Tibial nerve (tissue), 4 donors: Measurements from ENCODE around the gene VSIG1. TPM values are rescaled to one million over a fixed set of nuclear protein-coding genes. Genes with fewer than 3 reads are reported as not detected.
A peak's percentile ranks its signal among the peaks of the same experiment; 100 is the strongest.

Source experiments
- DNase-seq, 2 donors: peaks; one replicate each; pipeline ENCODE4 v3.0.0-alpha.2; 2019; ENCODE audit warnings: low spot score in 2 of 2
- H3K27ac ChIP-seq, 4 donors: fragments of 200-600 bp; sonication (generic) in 3 of 4; one replicate each; pipeline ENCODE4 v1.5.1; 2017 to 2019; ENCODE audit warnings: mild to moderate bottlenecking in 1 of 4
- H3K27me3 ChIP-seq, 2 donors: fragments of 200-600 bp; sonication (generic) in 1 of 2; one replicate each; pipeline versions ENCODE4 v1.5.1 to v1.6.0; 2017 to 2019
- H3K36me3 ChIP-seq, 3 donors: fragments of 200-600 bp; sonication (generic); one replicate each; pipeline ENCODE4 v1.5.1; 2018 to 2019
- H3K4me1 ChIP-seq, 4 donors: fragments of 200-600 bp; sonication (generic) in 3 of 4; one replicate each; pipeline ENCODE4 v1.5.1; 2017 to 2019
- H3K4me3 ChIP-seq, 4 donors: fragments of 200-600 bp; sonication (generic) in 3 of 4; one replicate each; pipeline ENCODE4 v1.5.1; 2017 to 2019; ENCODE audit warnings: mild to moderate bottlenecking in 1 of 4, moderate library complexity in 1 of 4
- H3K9me3 ChIP-seq, 4 donors: fragments of 200-600 bp; sonication (generic) in 3 of 4; one replicate each; pipeline ENCODE4 v1.5.1; 2017 to 2019
- CTCF ChIP-seq, 5 experiments: fragments of 200-600 bp in 3 of 5; fragments of 450-650 bp in 2 of 5; sonication (generic) in 3 of 5; IDR thresholded peaks; one replicate each; pipeline ENCODE4 v1.5.1; 2016 to 2019; ENCODE audit warnings: antibody characterized with exemption in 5 of 5, mild to moderate bottlenecking in 3 of 5, moderate library complexity in 2 of 5
- EP300 ChIP-seq, 2 donors: sonication (generic); formaldehyde crosslinking; IDR thresholded peaks; one replicate each; pipeline ENCODE4 v1.6.1; 2017; ENCODE audit warnings: antibody characterized with exemption in 2 of 2, mild to moderate bottlenecking in 1 of 2
- POLR2A ChIP-seq, 2 donors: fragments of 450-650 bp; IDR thresholded peaks; one replicate each; pipeline ENCODE4 v1.6.1; 2017; ENCODE audit warnings: antibody characterized with exemption in 2 of 2, mild to moderate bottlenecking in 2 of 2, moderate library complexity in 2 of 2
- WGBS, 2 donors: methylation state at CpG; one replicate each; pipeline ENCODE4 v1.1.5; 2018; 5-methylcytosine and 5-hydroxymethylcytosine counted together
- total RNA-seq, 4 donors: library from RNA; depleted of rRNA; stranded (reverse); fragments of >200 nt; gene quantifications; one replicate each; pipeline ENCODE4 v1.1.0, GENCODE V29; 2016

VSIG1 gene
- total RNA-seq, 4 donors from 2014 or later, result 0.30 TPM; not detected in 3

GRCh38 chrX:108019382-108019875 lies 25.4 kb upstream of the VSIG1 start:
- WGBS, 2 donors, result 53% methylated on average over 3 of the region's 3 CpGs; no CpG with 5 or more reads in 1 of the 2 donors
- H3K4me1 ChIP-seq, result no peaks in the 10 kb centered on the region
- H3K27ac ChIP-seq, result no peak overlapping the region
- peaks cover 0 to 3% of the 10 kb centered on the region in 2 donors for H3K27me3 ChIP-seq
- H3K36me3 ChIP-seq, result no peaks in the 10 kb centered on the region
- no peak for DNase-seq
- no peak overlapping the region for H3K4me3 ChIP-seq
- H3K9me3 ChIP-seq, result no peaks in the 10 kb centered on the region
- TF ChIP-seq EP300 (IDR thresholded peaks at IDR 0.05) (no peak), POLR2A (IDR thresholded peaks at IDR 0.05) (no peak), CTCF (IDR thresholded peaks at IDR 0.05) (no peak)

- Histone ChIP-seq H3K27me3 (peaks cover 0 to 7% of the 10 kb centered on the region in 2 donors), H3K27ac (no peak overlapping the region), H3K9me3 (no peaks in the 10 kb centered on the region), H3K36me3 (no peaks in the 10 kb centered on the region), H3K4me1 (no peaks in the 10 kb centered on the region), H3K4me3 (no peak overlapping the region)
- DNase-seq, result no peak
- 26 to 40% methylated on average over 2 of the region's 2 CpGs for WGBS, 2 donors
- TF ChIP-seq CTCF (IDR thresholded peaks at IDR 0.05), result peak in 3 of 5 experiments; percentile 22 to 31 (median 22)
- TF ChIP-seq EP300 (IDR thresholded peaks at IDR 0.05), result no peak
These were observed 24.2 kb upstream of the VSIG1 start for GRCh38 chrX:108020631-108021030.

- H3K36me3 ChIP-seq, result no peaks in the 10 kb centered on the region
- no peak overlapping the region for H3K27ac ChIP-seq
- peaks cover 0 to 11% of the 10 kb centered on the region in 2 donors for H3K27me3 ChIP-seq
- 62 to 83% methylated on average over 1 of the region's 1 CpG for WGBS, 2 donors
- H3K9me3 ChIP-seq, result no peaks in the 10 kb centered on the region
- TF ChIP-seq EP300 (IDR thresholded peaks at IDR 0.05) (no peak), CTCF (IDR thresholded peaks at IDR 0.05) (no peak), POLR2A (IDR thresholded peaks at IDR 0.05) (no peak)
- DNase-seq, result no peak
- no peak overlapping the region for H3K4me3 ChIP-seq
- H3K4me1 ChIP-seq, result no peaks in the 10 kb centered on the region
These were observed 22.3 kb upstream of the VSIG1 start for GRCh38 chrX:108022491-108023089.

GRCh38 chrX:108025376-108025775 lies 19.5 kb upstream of the VSIG1 start:
- Histone ChIP-seq H3K4me3 (no peak overlapping the region), H3K27me3 (peaks cover 0 to 11% of the 10 kb centered on the region in 2 donors), H3K27ac (no peak overlapping the region), H3K9me3 (no peaks in the 10 kb centered on the region), H3K36me3 (no peaks in the 10 kb centered on the region), H3K4me1 (no peaks in the 10 kb centered on the region)
- no peak for DNase-seq
- WGBS, 2 donors, result 93 to 97% methylated on average over 1 of the region's 1 CpG
- TF ChIP-seq CTCF (IDR thresholded peaks at IDR 0.05) (no peak), EP300 (IDR thresholded peaks at IDR 0.05) (no peak), POLR2A (IDR thresholded peaks at IDR 0.05) (no peak)

- 43 to 76% methylated on average over 2 of the region's 2 CpGs for WGBS, 2 donors
- no peaks in the 10 kb centered on the region for H3K4me1 ChIP-seq
- no peaks in the 10 kb centered on the region for H3K9me3 ChIP-seq
- no peak overlapping the region for H3K27ac ChIP-seq
- TF ChIP-seq CTCF (IDR thresholded peaks at IDR 0.05) (no peak), EP300 (IDR thresholded peaks at IDR 0.05) (no peak), POLR2A (IDR thresholded peaks at IDR 0.05) (no peak)
- peaks cover 0 to 12% of the 10 kb centered on the region in 2 donors for H3K27me3 ChIP-seq
- DNase-seq, result no peak
- H3K36me3 ChIP-seq, result no peaks in the 10 kb centered on the region
- no peak overlapping the region for H3K4me3 ChIP-seq
These were observed 18.8 kb upstream of the VSIG1 start for GRCh38 chrX:108025954-108026600.
